Measurements from ENCODE around the gene SLC25A36. TPM values are rescaled to one million over a fixed set of nuclear protein-coding genes. Genes with fewer than 3 reads are reported as not detected.

SLC25A36 gene
- polyA plus RNA-seq, 1 of the 3 experiments (the other 2 are of a cell fraction): 23.3 TPM

DNA sequence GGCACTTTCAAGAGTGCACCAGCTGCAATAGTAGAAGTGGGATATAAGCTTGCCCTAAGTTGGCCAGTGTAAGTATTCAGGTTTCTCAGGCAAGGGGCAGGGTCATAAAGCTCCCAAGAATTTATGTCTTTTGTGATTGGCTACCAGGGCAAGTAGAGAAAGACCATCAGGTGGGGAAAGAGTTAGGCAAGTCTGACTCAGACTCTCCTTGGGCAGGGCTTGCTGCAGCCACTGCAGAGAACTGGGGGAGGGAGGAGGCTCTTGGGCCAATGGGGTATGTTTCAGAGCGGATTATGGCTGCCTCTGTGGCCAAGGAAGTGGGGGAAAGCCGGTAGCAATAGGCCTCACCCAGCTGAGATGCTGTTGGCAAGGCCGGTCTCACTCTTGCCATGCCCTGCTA lies 44.6 kb upstream of the SLC25A36 start:
- Histone ChIP-seq H3K4me2 (no peak overlapping the region), H2AFZ (ENCODE audit: low read depth) (no peak overlapping the region), H3K9ac (no peak overlapping the region), H3K79me2 (ENCODE audit: insufficient read depth) (no peaks in the 10 kb centered on the region), H3K27me3 (ENCODE audit: insufficient read depth) (no peaks in the 10 kb centered on the region), H3K9me3 (no peaks in the 10 kb centered on the region), H4K20me1 (ENCODE audit: insufficient read depth) (no peaks in the 10 kb centered on the region), H3K4me3 (ENCODE audit: low read depth in 2 of 2, low read length in 1 of 2) (no peak overlapping the region), H3K27ac (ENCODE audit: low read depth in 2 of 2, low read length in 1 of 2) (no peak overlapping the region), H3K4me1 (ENCODE audit: control insufficient read depth in 1 of 2, insufficient read depth in 2 of 2, low read depth in 1 of 2, low read length in 1 of 2) (no peaks in the 10 kb centered on the region), H3K9me2 (no peaks in the 10 kb centered on the region), H3F3A (replicated peaks; ENCODE audit: insufficient read depth) (no peaks in the 10 kb centered on the region), H3K36me3 (replicated peaks in 1 of 2; ENCODE audit: control insufficient read depth in 1 of 2, insufficient read depth in 2 of 2, low read length in 1 of 2) (no peaks in the 10 kb centered on the region)
- TF ChIP-seq, protein P1, sequence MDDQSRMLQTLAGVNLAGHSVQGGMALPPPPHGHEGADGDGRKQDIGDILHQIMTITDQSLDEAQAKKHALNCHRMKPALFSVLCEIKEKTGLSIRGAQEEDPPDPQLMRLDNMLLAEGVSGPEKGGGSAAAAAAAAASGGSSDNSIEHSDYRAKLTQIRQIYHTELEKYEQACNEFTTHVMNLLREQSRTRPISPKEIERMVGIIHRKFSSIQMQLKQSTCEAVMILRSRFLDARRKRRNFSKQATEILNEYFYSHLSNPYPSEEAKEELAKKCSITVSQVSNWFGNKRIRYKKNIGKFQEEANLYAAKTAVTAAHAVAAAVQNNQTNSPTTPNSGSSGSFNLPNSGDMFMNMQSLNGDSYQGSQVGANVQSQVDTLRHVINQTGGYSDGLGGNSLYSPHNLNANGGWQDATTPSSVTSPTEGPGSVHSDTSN (IDR thresholded peaks at IDR 0.05): no peak
- TF ChIP-seq NFIC (IDR thresholded peaks at IDR 0.05; ENCODE audit: borderline replicate concordance): no peak
- no peak for TF ChIP-seq ELF1 (IDR thresholded peaks at IDR 0.05)
- TF ChIP-seq TEAD4 (IDR thresholded peaks at IDR 0.05; ENCODE audit: borderline replicate concordance, insufficient read depth): no peak
- TF ChIP-seq, protein P2, sequence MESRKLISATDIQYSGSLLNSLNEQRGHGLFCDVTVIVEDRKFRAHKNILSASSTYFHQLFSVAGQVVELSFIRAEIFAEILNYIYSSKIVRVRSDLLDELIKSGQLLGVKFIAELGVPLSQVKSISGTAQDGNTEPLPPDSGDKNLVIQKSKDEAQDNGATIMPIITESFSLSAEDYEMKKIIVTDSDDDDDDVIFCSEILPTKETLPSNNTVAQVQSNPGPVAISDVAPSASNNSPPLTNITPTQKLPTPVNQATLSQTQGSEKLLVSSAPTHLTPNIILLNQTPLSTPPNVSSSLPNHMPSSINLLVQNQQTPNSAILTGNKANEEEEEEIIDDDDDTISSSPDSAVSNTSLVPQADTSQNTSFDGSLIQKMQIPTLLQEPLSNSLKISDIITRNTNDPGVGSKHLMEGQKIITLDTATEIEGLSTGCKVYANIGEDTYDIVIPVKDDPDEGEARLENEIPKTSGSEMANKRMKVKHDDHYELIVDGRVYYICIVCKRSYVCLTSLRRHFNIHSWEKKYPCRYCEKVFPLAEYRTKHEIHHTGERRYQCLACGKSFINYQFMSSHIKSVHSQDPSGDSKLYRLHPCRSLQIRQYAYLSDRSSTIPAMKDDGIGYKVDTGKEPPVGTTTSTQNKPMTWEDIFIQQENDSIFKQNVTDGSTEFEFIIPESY (IDR thresholded peaks at IDR 0.05; ENCODE audit: borderline replicate concordance, low read depth): no peak
- TF ChIP-seq CHD2 (IDR thresholded peaks at IDR 0.05; ENCODE audit: low read length, partially characterized antibody): no peak
- no peak for TF ChIP-seq SIN3A (IDR thresholded peaks at IDR 0.05; ENCODE audit: borderline replicate concordance, low read depth, low read length)
- TF ChIP-seq, protein P3, sequence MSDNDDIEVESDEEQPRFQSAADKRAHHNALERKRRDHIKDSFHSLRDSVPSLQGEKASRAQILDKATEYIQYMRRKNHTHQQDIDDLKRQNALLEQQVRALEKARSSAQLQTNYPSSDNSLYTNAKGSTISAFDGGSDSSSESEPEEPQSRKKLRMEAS (IDR thresholded peaks at IDR 0.05; ENCODE audit: low read depth): no peak
- TF ChIP-seq MXI1 (IDR thresholded peaks at IDR 0.05; ENCODE audit: low read depth, low read length): no peak
- TF ChIP-seq YY1 (IDR thresholded peaks at IDR 0.05; ENCODE audit: low read depth): no peak
- no peak for TF ChIP-seq SMC3 (IDR thresholded peaks at IDR 0.05; ENCODE audit: low read depth, low read length)
- TF ChIP-seq, protein P4, sequence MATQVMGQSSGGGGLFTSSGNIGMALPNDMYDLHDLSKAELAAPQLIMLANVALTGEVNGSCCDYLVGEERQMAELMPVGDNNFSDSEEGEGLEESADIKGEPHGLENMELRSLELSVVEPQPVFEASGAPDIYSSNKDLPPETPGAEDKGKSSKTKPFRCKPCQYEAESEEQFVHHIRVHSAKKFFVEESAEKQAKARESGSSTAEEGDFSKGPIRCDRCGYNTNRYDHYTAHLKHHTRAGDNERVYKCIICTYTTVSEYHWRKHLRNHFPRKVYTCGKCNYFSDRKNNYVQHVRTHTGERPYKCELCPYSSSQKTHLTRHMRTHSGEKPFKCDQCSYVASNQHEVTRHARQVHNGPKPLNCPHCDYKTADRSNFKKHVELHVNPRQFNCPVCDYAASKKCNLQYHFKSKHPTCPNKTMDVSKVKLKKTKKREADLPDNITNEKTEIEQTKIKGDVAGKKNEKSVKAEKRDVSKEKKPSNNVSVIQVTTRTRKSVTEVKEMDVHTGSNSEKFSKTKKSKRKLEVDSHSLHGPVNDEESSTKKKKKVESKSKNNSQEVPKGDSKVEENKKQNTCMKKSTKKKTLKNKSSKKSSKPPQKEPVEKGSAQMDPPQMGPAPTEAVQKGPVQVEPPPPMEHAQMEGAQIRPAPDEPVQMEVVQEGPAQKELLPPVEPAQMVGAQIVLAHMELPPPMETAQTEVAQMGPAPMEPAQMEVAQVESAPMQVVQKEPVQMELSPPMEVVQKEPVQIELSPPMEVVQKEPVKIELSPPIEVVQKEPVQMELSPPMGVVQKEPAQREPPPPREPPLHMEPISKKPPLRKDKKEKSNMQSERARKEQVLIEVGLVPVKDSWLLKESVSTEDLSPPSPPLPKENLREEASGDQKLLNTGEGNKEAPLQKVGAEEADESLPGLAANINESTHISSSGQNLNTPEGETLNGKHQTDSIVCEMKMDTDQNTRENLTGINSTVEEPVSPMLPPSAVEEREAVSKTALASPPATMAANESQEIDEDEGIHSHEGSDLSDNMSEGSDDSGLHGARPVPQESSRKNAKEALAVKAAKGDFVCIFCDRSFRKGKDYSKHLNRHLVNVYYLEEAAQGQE (IDR thresholded peaks at IDR 0.05; ENCODE audit: low read depth, low read length): no peak
- TF ChIP-seq, protein P5, sequence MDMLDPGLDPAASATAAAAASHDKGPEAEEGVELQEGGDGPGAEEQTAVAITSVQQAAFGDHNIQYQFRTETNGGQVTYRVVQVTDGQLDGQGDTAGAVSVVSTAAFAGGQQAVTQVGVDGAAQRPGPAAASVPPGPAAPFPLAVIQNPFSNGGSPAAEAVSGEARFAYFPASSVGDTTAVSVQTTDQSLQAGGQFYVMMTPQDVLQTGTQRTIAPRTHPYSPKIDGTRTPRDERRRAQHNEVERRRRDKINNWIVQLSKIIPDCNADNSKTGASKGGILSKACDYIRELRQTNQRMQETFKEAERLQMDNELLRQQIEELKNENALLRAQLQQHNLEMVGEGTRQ (IDR thresholded peaks at IDR 0.05; ENCODE audit: borderline replicate concordance, low read depth, low read length): no peak
- TF ChIP-seq GABPA (IDR thresholded peaks at IDR 0.05; ENCODE audit: low read depth): no peak
- TF ChIP-seq MEF2A (IDR thresholded peaks at IDR 0.05; ENCODE audit: borderline replicate concordance, low read depth): no peak
- no peak for TF ChIP-seq JUND (IDR thresholded peaks at IDR 0.05)
- TF ChIP-seq, protein P6, sequence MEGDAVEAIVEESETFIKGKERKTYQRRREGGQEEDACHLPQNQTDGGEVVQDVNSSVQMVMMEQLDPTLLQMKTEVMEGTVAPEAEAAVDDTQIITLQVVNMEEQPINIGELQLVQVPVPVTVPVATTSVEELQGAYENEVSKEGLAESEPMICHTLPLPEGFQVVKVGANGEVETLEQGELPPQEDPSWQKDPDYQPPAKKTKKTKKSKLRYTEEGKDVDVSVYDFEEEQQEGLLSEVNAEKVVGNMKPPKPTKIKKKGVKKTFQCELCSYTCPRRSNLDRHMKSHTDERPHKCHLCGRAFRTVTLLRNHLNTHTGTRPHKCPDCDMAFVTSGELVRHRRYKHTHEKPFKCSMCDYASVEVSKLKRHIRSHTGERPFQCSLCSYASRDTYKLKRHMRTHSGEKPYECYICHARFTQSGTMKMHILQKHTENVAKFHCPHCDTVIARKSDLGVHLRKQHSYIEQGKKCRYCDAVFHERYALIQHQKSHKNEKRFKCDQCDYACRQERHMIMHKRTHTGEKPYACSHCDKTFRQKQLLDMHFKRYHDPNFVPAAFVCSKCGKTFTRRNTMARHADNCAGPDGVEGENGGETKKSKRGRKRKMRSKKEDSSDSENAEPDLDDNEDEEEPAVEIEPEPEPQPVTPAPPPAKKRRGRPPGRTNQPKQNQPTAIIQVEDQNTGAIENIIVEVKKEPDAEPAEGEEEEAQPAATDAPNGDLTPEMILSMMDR (IDR thresholded peaks at IDR 0.05): no peak
- TF ChIP-seq RAD21 (IDR thresholded peaks at IDR 0.05; ENCODE audit: low read length): no peak
- TF ChIP-seq EP300 (IDR thresholded peaks at IDR 0.05; ENCODE audit: borderline replicate concordance in 1 of 2, low read depth in 1 of 2, low read length in 1 of 2): no peak
- no peak for DNase-seq
- ChIA-PET POLR2A (no interaction called here), CTCF (interaction anchor here (0.5 to 4.4 kb wide), 8 partner anchors 9 to 295 kb away, joined by 3 to 26 read pairs (median 4); no protein-coding TSS in a partner anchor)
- no CpG with 5 or more reads among the region's 3 CpGs for WGBS (ENCODE audit: low lambda C conversion rate)

Data from SK-N-SH (cell line).